ENCODE results near the gene SLC44A1. TPM values are rescaled to one million over a fixed set of nuclear protein-coding genes. Genes with fewer than 3 reads are reported as not detected.
A peak's percentile ranks its signal among the peaks of the same experiment; 100 is the strongest.

SLC44A1 gene
- total and polyA plus RNA-seq, 10 of the 15 experiments (the other 5 are each of a cell fraction or from before 2014, with no cell fraction given) = 2.4 to 21.2 (median 12.4) TPM

- no peak for DNase-seq (ENCODE audit: low read depth, low spot score)
- RAD21 ChIA-PET (ENCODE audit: unreplicated experiment) = no interaction called here
- Histone ChIP-seq H3K9me3 (replicated peaks; ENCODE audit: control insufficient read depth, insufficient read depth, low read length) (no peaks in the 10 kb centered on the region), H3K27ac (ENCODE audit: control insufficient read depth, insufficient read depth) (no peak overlapping the region), H3K9ac (ENCODE audit: control insufficient read depth, insufficient read depth, low read length) (no peak overlapping the region), H4K20me1 (ENCODE audit: control insufficient read depth, insufficient read depth) (no peaks in the 10 kb centered on the region), H3K4me2 (ENCODE audit: control insufficient read depth, insufficient read depth) (peak overlapping the region; percentile 19; the same call in 1 of the 2 replicates), H3K36me3 (ENCODE audit: control insufficient read depth in 2 of 2, insufficient read depth in 2 of 2, low read length in 1 of 2) (no peaks in the 10 kb centered on the region), H3K27me3 (replicated peaks in 1 of 2; ENCODE audit: control insufficient read depth in 2 of 2, insufficient read depth in 2 of 2, low read length in 1 of 2) (no peaks in the 10 kb centered on the region), H2AFZ (ENCODE audit: control insufficient read depth, low read depth, low read length) (no peak overlapping the region; the same call in 1 of the 2 replicates), H3K79me2 (ENCODE audit: control insufficient read depth, insufficient read depth, low read length) (peaks cover 4% of the 10 kb centered on the region), H3K4me3 (no peak overlapping the region), H3K4me1 (ENCODE audit: control insufficient read depth, insufficient read depth, low read length) (peaks cover 11% of the 10 kb centered on the region)
- BruUV-seq (replicated peaks) = no TSS peak
- POLR2A ChIA-PET = no interaction called here
- SMC1A ChIA-PET (ENCODE audit: uncharacterized antibody, unreplicated experiment) = interaction anchor here (1.0 to 1.8 kb wide), 3 partner anchors 38 to 379 kb away, joined by 3 to 4 read pairs (median 3); no protein-coding TSS in a partner anchor
- no peak for TF ChIP-seq SP1 (IDR thresholded peaks at IDR 0.05; ENCODE audit: low read depth, low read length)
- TF ChIP-seq HCFC1 (IDR thresholded peaks at IDR 0.05; ENCODE audit: low read length) = no peak
- TF ChIP-seq, protein P1, sequence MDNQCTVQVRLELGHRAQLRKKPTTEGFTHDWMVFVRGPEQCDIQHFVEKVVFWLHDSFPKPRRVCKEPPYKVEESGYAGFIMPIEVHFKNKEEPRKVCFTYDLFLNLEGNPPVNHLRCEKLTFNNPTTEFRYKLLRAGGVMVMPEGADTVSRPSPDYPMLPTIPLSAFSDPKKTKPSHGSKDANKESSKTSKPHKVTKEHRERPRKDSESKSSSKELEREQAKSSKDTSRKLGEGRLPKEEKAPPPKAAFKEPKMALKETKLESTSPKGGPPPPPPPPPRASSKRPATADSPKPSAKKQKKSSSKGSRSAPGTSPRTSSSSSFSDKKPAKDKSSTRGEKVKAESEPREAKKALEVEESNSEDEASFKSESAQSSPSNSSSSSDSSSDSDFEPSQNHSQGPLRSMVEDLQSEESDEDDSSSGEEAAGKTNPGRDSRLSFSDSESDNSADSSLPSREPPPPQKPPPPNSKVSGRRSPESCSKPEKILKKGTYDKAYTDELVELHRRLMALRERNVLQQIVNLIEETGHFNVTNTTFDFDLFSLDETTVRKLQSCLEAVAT (IDR thresholded peaks at IDR 0.05) = no peak
- no peak for TF ChIP-seq ETV6 (conservative IDR thresholded peaks at IDR 0.05 in 1 of 2, IDR thresholded peaks at IDR 0.05 in 1 of 2; ENCODE audit: borderline replicate concordance in 1 of 2, low read depth in 1 of 2)
- no peak for TF ChIP-seq HSF1 (IDR thresholded peaks at IDR 0.05; ENCODE audit: low read depth, low read length)
- no peak for TF ChIP-seq CHD2 (IDR thresholded peaks at IDR 0.05; ENCODE audit: borderline replicate concordance, low read depth, low read length)
- TF ChIP-seq YBX1 (IDR thresholded peaks at IDR 0.05) = no peak
- TF ChIP-seq MTA3 (IDR thresholded peaks at IDR 0.05; ENCODE audit: borderline replicate concordance, low read length) = no peak
- TF ChIP-seq CBX3 (IDR thresholded peaks at IDR 0.05; ENCODE audit: borderline replicate concordance, low read depth) = no peak
- no peak for TF ChIP-seq CEBPZ (IDR thresholded peaks at IDR 0.05; ENCODE audit: low read depth, low read length)
- no peak for TF ChIP-seq CHD1 (IDR thresholded peaks at IDR 0.05; ENCODE audit: low read depth, low read length)
- TF ChIP-seq HDAC6 (IDR thresholded peaks at IDR 0.05; ENCODE audit: unreplicated experiment) = no peak
- TF ChIP-seq EED (IDR thresholded peaks at IDR 0.05; ENCODE audit: low read depth) = no peak
- TF ChIP-seq KDM1A (IDR thresholded peaks at IDR 0.05; ENCODE audit: borderline replicate concordance) = no peak
- no peak for TF ChIP-seq TAF1 (IDR thresholded peaks at IDR 0.05; ENCODE audit: borderline replicate concordance, low read depth, low read length)
- TF ChIP-seq ATF7 (IDR thresholded peaks at IDR 0.05; ENCODE audit: low read depth) = no peak
- in situ Hi-C loops (cut with MboI) (no loop called here), intact Hi-C loops (cut with micrococcal nuclease; ENCODE audit: unreplicated experiment) (loop anchor here (5.0 to 10.0 kb wide), 4 partner anchors 145 to 468 kb away; partner anchors contain the start of gene TMEM38B)
- CTCF ChIA-PET = no interaction called here
- no peak for ATAC-seq
- WGBS (ENCODE audit: insufficient coverage, insufficient replicate concordance, low lambda C conversion rate, missing lambda C conversion rate) = 28% methylated on average over 4 of the region's 4 CpGs
- FAIRE-seq = no peak
These were observed 1.9 kb upstream of the SLC44A1 start for GRCh38 chr9:105242557-105242956.

Data from GM12878 (cell line).